ENCODE data around the gene ADCYAP1R1.

The ADCYAP1R1 gene

GRCh38 chr7:31051598-31052486 lies at the start of gene ADCYAP1R1:
TSS of gene ADCYAP1R1 (plus strand) at chr7:31052308. CDS start at chr7:31063265, 10,957 bp downstream.
- DNase-seq (ENCODE audit: low spot score), result peak; percentile 34
- no peak for TF ChIP-seq CTCF (IDR thresholded peaks at IDR 0.05; ENCODE audit: extremely low read depth, missing control alignments)

GRCh38 chr7:31003097-31003496 lies 49.0 kb upstream of the ADCYAP1R1 start:
- no peak for TF ChIP-seq CTCF (IDR thresholded peaks at IDR 0.05; ENCODE audit: extremely low read depth, missing control alignments)
- no peak for DNase-seq (ENCODE audit: low spot score)

GRCh38 chr7:31003721-31004120 lies 48.4 kb upstream of the ADCYAP1R1 start:
- TF ChIP-seq CTCF (IDR thresholded peaks at IDR 0.05; ENCODE audit: extremely low read depth, missing control alignments), result no peak
- no peak for DNase-seq (ENCODE audit: low spot score)

GRCh38 chr7:31004393-31004792 lies 47.7 kb upstream of the ADCYAP1R1 start:
- no peak for TF ChIP-seq CTCF (IDR thresholded peaks at IDR 0.05; ENCODE audit: extremely low read depth, missing control alignments)

GRCh38 chr7:31006857-31007256 lies 45.3 kb upstream of the ADCYAP1R1 start:
- TF ChIP-seq CTCF (IDR thresholded peaks at IDR 0.05; ENCODE audit: extremely low read depth, missing control alignments), result no peak
- DNase-seq (ENCODE audit: low spot score), result no peak

More at GRCh38 chr7:31004393-31004792, 47.7 kb upstream of the ADCYAP1R1 start:
- DNase-seq (ENCODE audit: low spot score), result no peak

- DNase-seq (ENCODE audit: low spot score), result no peak
- no peak for TF ChIP-seq CTCF (IDR thresholded peaks at IDR 0.05; ENCODE audit: extremely low read depth, missing control alignments)
Observed at GRCh38 chr7:31007634-31008033, 44.5 kb upstream of the ADCYAP1R1 start.

- no peak for TF ChIP-seq CTCF (IDR thresholded peaks at IDR 0.05; ENCODE audit: extremely low read depth, missing control alignments)
- no peak for DNase-seq (ENCODE audit: low spot score)
Observed at GRCh38 chr7:31014826-31015225, 37.3 kb upstream of the ADCYAP1R1 start.
